Caco-2 (cell line): Measurements from ENCODE around the gene ADIPOR2. TPM values are rescaled to one million over a fixed set of nuclear protein-coding genes. Genes with fewer than 3 reads are reported as not detected.
A peak's percentile ranks its signal among the peaks of the same experiment; 100 is the strongest.

Experiments
- BruUV-seq: library from RNA; stranded (reverse); fragments of 400-500 nt; replicated peaks from 2 replicates; lab custom pipeline; 2021; lab: Mats Ljungman, UMichigan
- CTCF ChIA-PET: fragments of 300-600 bp; sonication (Branson Sonifier 250); formaldehyde crosslinking; loops from one replicate; lab custom pipeline; 2022; ENCODE audit warnings: antibody characterized with exemption; lab: Charles Lee
- POLR2A ChIA-PET: fragments of 300-600 bp; sonication (Branson Sonifier 250); formaldehyde crosslinking; loops from one replicate; lab custom pipeline; 2022; ENCODE audit warnings: antibody characterized with exemption; lab: Charles Lee
- DNase-seq, 2 experiments: peaks; one replicate each; pipeline versions ENCODE4 v3.0.0 to v3.0.0-alpha.2; 2020 to 2022
- H3K27me3 ChIP-seq: replicated peaks from 2 replicates; pipeline ENCODE4 v1.6.0; 2011; ENCODE audit warnings: low read length; ENCODE audit not compliant: control insufficient read depth, insufficient read depth
- H3K36me3 ChIP-seq: 2 replicates; pipeline ENCODE4 v1.5.1; 2011; ENCODE audit warnings: low read length; ENCODE audit not compliant: control insufficient read depth, insufficient read depth
- H3K4me1 ChIP-seq: fragments of 250-450 bp; sonication (Bioruptor Pico); 2 replicates; pipeline ENCODE4 v1.5.1; 2020; ENCODE audit warnings: mild to moderate bottlenecking
- H3K4me3 ChIP-seq: 2 replicates; pipeline ENCODE4 v1.5.1; 2011; ENCODE audit warnings: low read depth, mild to moderate bottlenecking, control low read depth, low read length
- H3K9me3 ChIP-seq: fragments of 250-450 bp; sonication (Bioruptor Pico); 2 replicates; pipeline ENCODE4 v1.5.1; 2020; ENCODE audit warnings: mild to moderate bottlenecking, moderate library complexity
- H3K27ac Mint-ChIP-seq: one replicate; pipeline ENCODE4 v1.8.0; 2022; ENCODE audit warnings: mixed read lengths; ENCODE audit not compliant: unreplicated experiment
- H3K27me3 Mint-ChIP-seq: one replicate; pipeline ENCODE4 v1.8.0; 2022; ENCODE audit warnings: mixed read lengths; ENCODE audit not compliant: insufficient read depth, unreplicated experiment
- H3K36me3 Mint-ChIP-seq: one replicate; pipeline ENCODE4 v1.8.0; 2022; ENCODE audit warnings: mild to moderate bottlenecking, mixed read lengths; ENCODE audit not compliant: insufficient read depth, unreplicated experiment
- H3K4me1 Mint-ChIP-seq: one replicate; pipeline ENCODE4 v1.8.0; 2022; ENCODE audit warnings: low read depth, mixed read lengths; ENCODE audit not compliant: unreplicated experiment
- H3K4me3 Mint-ChIP-seq: one replicate; pipeline ENCODE4 v1.8.0; 2022; ENCODE audit warnings: mild to moderate bottlenecking, moderate library complexity, mixed read lengths; ENCODE audit not compliant: unreplicated experiment
- H3K9me3 Mint-ChIP-seq: one replicate; pipeline ENCODE4 v1.8.0; 2022; ENCODE audit warnings: mixed read lengths; ENCODE audit not compliant: unreplicated experiment
- CTCF ChIP-seq, 2 experiments: fragments of 200-600 bp in 1 of 2; IDR thresholded peaks; 1 replicate in 1 of 2; 2 replicates in 1 of 2; pipeline versions ENCODE4 v1.5.1 to v1.8.0; 2011 to 2022; ENCODE audit warnings: antibody characterized with exemption in 1 of 2, control low read depth in 1 of 2, inconsistent platforms in 1 of 2, low read depth in 1 of 2, low read length in 1 of 2, mild to moderate bottlenecking in 1 of 2, moderate library complexity in 1 of 2; ENCODE audit not compliant: insufficient read depth in 1 of 2, severe bottlenecking in 1 of 2, unreplicated experiment in 1 of 2
- intact Hi-C: fragments of 100-400 bp; cut with micrococcal nuclease; formaldehyde crosslinking; loops from one replicate; pipeline ENCODE4 v1.10.0; 2022; ENCODE audit not compliant: unreplicated experiment
- total RNA-seq: library from RNA; stranded (reverse); gene quantifications from 2 replicates; pipeline ENCODE4 v1.2.3, GENCODE V29; 2022

ADIPOR2 gene
- total RNA-seq, 1 experiment from 2014 or later: 119 TPM

GRCh38 chr12:1660304-1661187 lies 30.3 kb upstream of the ADIPOR2 start:
- Mint-ChIP-seq H3K27ac (no peak overlapping the region), H3K4me1 (no peaks in the 10 kb centered on the region), H3K9me3 (no peaks in the 10 kb centered on the region), H3K4me3 (peak overlapping the region; percentile 42), H3K36me3 (peaks cover 15% of the 10 kb centered on the region), H3K27me3 (no peaks in the 10 kb centered on the region)
- intact Hi-C loops: loop anchor here (2.0 kb wide), 2 partner anchors 30 to 130 kb away; partner anchors contain the start of gene ADIPOR2
- no TSS peak for BruUV-seq
- no peaks in the 10 kb centered on the region for H3K36me3 ChIP-seq
- DNase-seq: peak; percentile 46 to 75
- H3K4me3 ChIP-seq: no peak overlapping the region
- H3K9me3 ChIP-seq: no peaks in the 10 kb centered on the region
- ChIA-PET POLR2A (interaction anchor here (0.7 to 2.0 kb wide), 2 partner anchors 30 to 156 kb away, joined by 3 to 5 read pairs; partner anchors contain the start of gene ADIPOR2), CTCF (interaction anchor here (1.0 to 2.9 kb wide), 4 partner anchors 31 to 279 kb away, joined by 3 to 15 read pairs (median 3); partner anchors contain the start of gene ADIPOR2)
- no peak for TF ChIP-seq CTCF (IDR thresholded peaks at IDR 0.05; ENCODE audit: insufficient read depth in 1 of 2, low read depth in 1 of 2, low read length in 1 of 2, severe bottlenecking in 1 of 2, unreplicated experiment in 1 of 2)
- H3K4me1 ChIP-seq: peaks cover 13% of the 10 kb centered on the region; the same call in 1 of the 2 replicates
- H3K27me3 ChIP-seq: no peaks in the 10 kb centered on the region

GRCh38 chr12:1661553-1662335 lies 29.1 kb upstream of the ADIPOR2 start:
- Histone ChIP-seq H3K36me3 (no peaks in the 10 kb centered on the region), H3K4me1 (peaks cover 21% of the 10 kb centered on the region), H3K27me3 (no peaks in the 10 kb centered on the region), H3K4me3 (peak overlapping the region; percentile 67), H3K9me3 (no peaks in the 10 kb centered on the region)
- Mint-ChIP-seq H3K27me3 (no peaks in the 10 kb centered on the region), H3K27ac (no peak overlapping the region), H3K36me3 (peaks cover 15% of the 10 kb centered on the region), H3K4me1 (peaks cover 1% of the 10 kb centered on the region), H3K9me3 (no peaks in the 10 kb centered on the region), H3K4me3 (peak overlapping the region; percentile 82)
- intact Hi-C loops: loop anchor here (2.0 kb wide), 2 partner anchors 29 to 129 kb away; partner anchors contain the start of gene ADIPOR2
- CTCF ChIA-PET: interaction anchor here (0.8 to 2.9 kb wide), 8 partner anchors 9 to 278 kb away, joined by 3 to 15 read pairs (median 4); partner anchors contain the start of gene ADIPOR2
- no TSS peak for BruUV-seq
- POLR2A ChIA-PET: interaction anchor here (0.8 to 1.4 kb wide), 3 partner anchors 9 to 50 kb away, joined by 4 to 13 read pairs (median 9); partner anchors contain the start of gene ADIPOR2
- no peak for TF ChIP-seq CTCF (IDR thresholded peaks at IDR 0.05; ENCODE audit: insufficient read depth in 1 of 2, low read depth in 1 of 2, low read length in 1 of 2, severe bottlenecking in 1 of 2, unreplicated experiment in 1 of 2)
- peak; percentile 88 to 89 for DNase-seq
